ENCODE data around the gene KCNQ1.

Gene KCNQ1

DNA sequence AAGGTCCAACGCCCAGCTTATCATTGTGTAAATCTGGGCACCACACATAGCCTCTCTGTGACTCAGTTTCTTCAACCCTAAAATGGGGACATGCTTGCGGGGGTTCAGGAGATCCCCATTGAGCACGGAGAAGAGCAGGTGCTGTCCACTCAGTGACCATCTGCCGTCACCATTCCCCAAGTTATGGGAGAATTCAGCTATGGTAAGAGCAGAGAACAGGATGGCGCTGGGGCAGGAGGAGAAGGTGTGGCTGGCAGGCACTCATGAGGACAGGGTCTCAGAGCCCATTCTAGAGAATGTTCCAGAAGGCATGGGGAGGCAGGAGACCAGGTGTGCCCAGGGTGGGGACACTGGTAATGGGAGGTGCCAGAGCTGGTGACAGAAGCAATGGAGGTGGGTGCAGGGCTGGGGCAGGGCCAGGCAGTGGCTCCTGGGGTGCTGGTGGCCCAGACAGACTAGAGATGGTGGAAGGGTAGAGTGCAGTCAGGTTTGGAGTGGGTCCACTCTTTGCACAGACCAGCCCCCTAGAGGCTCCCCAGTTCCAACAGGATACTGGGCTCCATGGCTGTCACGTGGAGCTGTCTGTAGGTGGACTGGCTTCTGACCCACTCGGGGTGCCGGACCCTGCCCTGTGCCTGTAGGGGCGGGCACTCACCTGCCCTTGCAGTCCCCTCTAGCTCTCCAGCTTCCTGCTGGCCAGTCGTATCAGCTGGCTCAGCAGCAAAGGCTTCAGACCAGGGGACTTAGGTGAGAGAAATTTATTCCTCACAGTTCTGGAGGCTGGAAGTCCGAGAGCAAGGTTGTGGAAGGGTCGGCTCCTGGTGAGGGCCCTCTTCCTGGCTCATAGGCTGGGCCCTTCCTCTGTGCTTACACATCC is 356.1 kb downstream of the KCNQ1 start:
- no peak for DNase-seq

DNA sequence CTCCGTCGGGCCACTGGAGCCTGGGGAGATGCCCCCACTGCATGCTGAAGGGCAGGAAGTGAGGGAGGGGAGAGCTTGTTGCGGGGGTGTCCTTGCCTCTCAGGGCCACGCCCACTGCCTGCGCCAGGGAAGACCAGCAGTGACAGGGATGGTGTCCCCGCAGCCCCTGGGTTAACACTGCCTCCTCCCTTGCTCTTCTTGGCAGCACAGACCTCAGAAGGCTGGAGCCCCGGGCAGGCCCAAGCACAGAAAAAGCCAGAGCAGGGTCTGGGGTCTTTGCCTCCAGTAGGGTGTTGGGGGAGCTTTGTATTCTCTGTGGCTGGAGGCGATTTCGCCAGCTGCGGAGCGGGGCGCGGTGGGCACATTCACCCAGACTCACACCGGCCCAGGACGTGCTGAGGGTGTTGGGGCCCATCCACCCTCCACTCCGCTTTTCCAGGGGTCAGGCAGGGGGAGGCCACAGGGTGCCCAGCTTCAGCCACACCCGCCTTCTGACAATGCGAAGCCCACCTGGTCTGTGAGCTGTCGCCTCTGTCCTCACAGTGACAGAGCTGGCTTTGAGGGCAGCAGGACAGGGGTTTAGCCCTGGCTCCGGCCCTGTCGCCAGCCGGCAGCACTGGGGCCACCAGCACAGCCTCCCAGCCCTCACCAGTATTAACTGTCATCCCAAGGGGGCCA is 357.0 kb downstream of the KCNQ1 start:
- no peak for DNase-seq

DNA sequence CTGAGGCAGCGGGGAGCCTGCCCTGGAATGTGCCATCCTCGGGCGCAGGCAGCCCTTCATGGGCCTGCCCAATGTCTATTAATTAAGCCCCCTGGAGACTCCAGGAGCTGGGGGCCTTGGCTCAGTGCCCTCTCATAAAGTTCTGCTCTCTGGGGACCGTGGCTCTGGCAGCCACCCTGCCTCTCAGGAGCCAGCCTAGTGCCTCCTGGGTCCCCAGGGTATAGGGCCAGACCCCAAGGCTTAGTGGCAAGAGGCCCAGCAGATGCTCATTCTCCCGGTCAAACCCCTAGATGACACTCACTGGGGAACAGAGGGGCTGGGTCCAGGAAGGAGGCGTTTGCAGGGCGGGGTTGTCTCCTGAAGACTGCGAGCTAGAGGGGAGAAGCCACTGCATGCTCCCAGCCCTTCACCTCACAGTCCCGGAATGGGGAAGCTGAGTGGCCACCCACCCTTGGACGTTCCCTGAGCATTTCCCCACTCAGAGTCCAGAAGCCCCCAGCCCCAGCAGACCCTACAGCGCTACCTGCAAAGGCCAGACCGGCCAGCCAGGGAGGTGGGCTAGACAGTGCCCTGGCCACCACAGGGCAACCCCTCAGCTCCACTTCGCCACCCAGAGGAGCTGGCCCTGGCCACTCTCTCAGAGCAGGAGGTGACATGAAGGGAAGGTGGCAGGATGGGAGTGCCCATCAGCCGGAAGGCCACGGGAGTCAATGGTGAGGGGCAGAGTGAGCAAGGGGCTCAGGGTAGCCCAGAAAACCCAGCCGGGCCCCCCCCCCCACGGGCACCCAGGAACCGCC is 357.8 kb downstream of the KCNQ1 start:
- no peak for DNase-seq

DNA sequence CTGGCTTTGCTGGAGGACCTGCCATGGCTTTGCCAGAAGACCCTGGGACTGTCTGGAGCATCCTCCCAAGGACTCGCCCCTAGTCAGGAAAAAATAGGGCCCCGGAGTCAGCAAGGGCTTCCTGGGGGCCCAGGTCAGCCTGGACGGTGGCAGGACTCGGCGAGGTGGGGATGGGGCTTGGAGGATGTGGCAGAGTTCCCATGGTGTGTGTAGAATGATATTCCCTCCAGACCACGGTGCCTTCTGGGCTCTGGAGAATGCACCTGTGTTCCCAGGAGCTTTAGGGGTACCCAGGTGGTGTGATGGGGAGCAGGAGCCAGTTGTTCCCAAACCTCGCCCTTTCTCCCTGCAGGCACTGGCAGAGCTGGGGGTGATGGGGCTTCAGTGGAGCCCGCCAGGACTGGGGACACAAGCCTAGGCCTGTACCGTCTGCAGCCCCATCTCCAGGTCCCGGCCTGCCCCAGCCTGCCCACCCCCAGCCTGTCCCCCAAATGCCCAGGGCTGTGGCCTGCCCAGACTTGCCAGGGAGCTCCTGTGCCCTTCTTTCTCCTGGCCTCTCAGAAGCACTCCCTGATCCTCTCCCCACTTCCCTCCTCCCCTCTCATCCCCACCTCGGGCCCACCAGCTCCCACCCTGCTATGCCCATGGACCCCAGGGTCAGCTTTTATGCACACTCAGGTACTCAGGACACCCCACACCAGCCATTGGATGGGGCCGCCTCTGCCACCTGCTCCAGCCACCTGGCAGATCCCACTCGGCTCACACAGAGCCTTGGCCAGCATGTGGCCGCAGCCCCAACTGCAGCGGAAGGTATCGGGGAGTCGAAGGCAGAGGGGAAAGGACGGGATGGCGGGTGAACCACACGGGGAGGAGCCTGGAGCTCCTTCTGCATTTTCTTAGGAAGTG is 358.6 kb downstream of the KCNQ1 start:
- DNase-seq: no peak

DNA sequence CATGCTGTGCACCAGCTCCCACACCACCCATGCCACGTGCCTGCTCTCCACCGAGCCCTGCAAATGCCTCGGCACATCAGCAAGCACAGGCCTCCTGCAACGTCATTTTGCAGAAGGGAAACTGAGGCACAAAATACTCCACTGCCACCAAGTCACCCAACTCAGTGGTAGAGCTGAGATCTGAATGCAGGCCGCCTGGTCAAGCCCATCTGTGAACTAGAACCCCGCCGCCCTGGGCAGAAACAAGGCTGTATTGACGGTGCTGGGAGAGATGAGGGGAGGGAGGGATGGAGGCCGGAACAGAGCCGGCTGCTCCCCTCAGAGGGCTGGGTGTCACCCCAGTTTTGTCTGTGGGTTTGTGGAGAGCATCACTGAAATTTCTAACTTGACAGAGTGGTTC is 359.4 kb downstream of the KCNQ1 start:
- no peak for DNase-seq

DNA sequence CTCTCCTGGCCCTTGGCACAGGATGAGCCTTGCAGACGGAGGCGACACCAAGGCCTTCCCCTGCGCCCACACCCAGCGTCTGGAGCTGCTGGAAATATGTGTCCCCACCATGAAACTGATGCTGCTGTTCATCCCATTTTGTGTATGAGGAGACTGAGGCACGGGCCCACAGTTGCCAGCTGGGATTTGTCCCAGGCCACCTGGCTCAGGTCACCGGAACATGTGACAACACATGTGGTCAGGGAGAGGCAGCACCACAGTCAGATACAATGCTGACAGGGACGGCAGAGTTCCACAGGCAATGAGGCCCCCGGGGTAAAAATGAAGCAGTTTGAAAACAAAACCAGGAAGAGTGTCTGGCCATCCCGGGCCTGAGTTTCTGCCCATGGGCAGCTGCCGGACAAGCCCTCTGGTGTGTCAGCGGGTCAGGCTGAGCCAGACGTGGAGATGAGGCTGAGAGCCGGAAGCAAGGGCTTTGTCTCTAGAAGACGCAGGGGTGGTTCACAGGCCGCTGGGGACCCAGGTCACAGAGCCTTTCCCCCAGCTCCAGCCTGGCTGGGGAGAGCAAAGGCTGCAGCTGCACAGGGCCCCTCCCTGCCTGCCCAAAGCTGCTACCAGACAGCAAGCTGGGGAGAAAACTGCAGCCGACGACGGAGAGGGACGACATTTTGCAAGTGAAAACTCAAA is 360.0 kb downstream of the KCNQ1 start:
- no peak for DNase-seq

DNA sequence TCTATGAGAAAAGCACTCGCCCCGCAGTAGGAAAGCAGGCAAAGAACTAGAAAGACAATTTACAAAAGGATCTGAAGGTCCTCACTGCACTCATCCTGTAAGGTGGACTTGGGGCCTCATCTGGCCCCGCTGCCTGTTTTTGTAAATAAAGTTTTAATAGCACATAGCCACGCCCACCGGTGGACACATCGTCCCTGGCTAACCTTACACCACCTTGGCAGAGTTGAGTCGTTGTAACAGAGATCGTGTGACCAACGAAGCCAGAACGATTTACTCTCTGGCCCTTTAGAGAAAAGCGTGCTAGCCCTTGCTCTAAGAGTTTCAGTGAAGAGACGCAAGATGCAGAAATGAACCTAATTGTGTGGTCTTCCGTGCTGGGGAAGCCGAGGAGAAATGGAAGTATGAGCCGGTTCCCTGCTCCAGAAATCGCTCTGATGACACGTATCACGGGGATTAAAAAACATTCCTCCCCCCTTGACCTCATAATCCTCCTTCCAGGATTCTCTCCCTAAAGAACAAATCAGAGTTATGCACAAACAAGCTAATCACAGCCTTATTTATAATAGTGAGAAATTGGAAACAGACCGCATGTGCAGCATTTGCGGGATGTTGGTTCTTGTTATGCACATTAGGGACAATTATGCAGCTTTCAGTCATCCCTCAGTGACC is 360.7 kb downstream of the KCNQ1 start:
- no peak for DNase-seq

DNA sequence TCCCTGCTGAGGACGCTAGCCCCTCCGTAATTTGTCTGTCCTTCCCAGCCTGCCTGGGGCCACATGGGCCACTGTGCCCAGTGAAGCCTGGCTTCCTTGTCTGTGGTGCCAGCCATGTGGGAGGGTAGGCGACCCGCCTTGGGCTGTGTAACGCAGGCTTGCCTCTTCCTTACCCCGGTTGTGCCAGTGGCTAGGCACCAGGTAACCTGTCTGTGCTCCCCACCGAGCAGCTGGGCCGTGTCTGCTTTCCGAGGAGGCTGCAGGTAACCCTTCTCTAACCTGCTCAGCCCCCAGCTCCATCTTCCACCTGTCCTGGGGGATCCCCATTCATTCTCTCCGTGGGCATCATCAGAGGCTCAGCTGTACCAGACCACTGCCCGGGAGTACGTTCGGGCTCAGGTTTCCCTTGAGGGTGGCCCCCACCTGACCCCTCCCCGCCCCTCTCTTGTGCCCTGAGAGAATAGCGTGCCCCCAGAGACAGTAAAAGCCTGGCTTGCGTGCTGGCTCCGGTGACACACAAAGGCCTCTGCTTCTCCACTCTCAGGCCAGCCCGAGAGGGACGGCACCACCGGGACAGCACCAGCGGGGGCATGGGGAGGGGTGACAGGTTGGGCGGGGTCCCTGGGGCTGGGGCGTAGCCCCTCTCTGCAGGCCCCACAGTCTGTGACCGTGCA is 361.7 kb downstream of the KCNQ1 start:
- no peak for DNase-seq

DNA sequence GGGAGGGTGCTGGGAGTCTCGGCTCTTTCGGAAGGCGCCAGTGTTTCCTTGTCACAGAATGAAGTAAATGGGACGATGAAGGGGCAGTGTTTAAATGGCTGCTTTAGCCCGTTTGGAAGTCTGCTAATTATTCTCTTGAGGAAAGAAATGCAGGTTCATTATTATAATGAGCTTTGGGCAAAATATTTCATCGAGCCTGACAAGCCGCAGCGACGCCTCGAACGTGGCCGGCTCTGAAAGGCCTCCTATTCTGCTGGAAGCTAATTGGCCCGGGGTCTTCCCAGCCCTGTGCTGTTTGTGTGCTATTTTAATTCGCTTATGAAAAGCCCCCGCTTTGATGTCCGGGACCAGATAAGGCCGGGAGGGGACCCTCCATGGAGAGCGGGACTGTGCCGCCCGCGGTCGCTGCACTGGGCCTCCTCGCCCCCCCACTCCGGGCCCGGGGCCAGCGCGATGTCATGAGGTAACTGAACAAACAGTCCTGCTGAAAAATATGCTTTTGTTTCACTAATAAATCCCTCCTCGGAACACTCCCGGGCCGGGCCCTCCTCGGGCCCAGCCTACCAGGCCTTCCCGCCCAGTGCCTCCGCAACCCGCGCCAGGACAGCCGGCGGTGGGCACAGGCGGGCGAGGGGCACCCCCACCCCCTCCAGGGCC is 362.3 kb downstream of the KCNQ1 start:
- DNase-seq: peak in 6 of 14 donors; percentile 11 to 58 (median 34)

DNA sequence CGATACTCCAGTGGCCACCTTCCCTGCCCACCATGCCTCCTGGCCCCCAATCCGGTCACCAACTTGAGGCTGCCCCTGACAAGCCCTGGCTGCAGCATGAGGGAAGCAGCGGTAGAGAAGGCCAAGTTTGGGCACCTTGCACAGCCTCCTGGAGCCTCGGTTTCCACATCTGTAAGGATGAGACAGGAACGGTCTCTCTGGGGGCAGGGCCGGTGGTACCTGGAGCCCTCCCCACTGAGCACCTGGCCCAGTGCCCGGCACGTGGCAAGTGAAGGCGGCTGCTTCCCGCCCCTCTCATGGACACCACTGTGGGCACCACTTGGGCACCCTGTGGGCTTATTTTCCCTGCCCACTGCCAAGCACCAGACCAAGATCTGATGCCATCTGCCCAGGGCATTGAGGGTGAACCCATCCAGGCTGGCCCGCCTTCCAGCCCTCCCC is 363.0 kb downstream of the KCNQ1 start:
- DNase-seq: no peak

DNA sequence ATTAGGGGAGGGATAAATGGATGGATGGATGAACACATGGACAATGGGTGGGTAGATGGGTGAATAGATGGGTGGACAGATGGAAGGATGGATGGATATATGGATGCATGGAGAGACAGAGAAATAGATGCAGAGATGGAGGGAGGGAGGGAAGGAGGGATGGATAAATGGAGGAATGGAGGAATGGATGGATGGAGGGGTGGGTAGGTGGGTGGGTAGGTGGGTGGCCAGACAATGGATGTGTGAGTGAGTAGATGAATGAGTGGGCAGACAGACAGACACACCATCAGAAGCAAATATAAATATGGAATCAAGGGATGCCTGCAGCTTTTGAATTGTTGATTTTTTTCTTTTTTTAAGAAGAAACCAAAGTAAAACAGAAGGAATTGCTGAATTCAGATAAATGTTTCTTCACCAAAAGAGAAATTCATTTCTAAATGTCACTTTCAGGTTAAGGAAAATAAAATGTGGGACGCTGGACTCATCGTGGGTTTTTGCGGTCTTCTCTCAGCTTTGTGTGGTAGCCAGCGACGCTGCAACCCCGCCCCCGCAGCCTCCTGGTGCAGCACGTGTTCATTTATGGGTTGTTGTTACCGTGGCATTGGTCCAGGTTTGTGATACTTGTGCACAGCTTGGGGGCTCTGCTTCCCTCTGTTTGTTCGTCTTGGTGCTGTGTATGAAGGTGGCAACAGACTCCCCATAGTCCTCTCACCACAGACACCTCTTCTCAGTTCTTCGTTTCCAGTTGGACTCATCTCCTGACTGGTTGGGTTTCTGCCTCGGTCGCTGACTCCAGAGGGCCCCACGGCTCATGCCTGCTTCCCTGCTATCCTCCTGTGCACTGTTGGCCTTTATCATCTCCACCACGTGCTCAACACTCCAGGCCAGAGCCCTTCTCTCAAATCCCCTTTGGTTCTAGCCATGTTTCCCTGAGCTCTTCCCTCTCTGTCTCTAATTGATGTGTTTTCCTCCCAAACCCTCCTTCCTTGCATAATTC is 364.3 kb downstream of the KCNQ1 start:
- no peak for DNase-seq

DNA sequence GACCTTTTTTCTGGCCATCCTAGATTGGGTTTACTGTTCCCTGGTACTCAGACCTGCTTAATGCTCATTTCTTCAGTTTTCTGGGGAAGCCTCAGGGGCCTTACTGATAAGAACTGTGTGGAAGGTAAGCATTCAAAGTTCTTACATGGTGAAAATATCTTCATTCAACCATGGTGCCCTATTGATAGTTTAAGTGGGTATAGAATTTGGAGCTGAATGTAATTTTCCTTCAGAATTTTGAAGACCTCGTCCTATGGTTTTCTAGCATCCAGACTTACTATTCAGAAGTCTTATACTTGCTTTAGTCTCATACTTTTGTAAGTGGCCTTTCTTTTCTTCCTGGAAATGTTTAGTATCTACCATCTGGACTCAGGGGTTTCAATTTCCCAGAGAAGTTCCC is 365.0 kb downstream of the KCNQ1 start:
- DNase-seq: no peak

DNA sequence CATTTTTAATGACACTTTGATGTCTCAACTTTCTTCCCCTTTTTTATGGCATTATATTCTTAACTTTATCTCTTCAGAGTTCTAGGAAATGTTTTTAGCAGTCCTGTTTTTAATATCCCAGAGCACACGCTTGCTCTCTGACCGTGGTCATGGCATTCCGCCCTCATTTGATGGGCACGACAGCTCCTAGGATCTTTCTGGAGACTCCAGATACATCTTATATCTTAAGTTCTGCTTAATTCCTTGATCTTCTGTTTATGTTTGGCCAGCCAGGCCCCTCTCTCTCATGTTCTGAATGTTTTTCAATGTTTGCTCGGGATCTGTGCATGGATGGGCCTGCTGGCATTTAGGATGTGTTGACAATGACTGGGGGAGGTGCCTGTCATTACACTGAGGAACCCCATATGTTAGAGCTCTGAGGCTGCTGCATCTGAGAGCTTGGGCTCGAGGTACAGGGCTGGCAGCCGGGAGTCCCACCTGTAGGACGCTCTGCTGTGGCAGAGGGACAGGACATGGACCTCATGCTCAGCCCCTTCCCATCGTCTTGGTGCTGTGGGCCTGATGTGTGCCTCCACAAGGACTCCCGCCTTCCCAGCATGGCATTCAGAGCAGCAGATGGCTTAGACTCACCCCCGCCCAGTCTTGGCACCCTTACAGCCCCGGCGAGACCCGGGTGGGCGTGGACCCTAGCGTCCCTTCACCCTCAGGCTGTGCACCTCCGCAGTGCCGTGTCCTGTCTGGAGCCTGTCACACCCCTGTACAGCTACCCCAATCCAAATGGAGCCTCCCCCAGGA is 365.8 kb downstream of the KCNQ1 start:
- no peak for DNase-seq

DNA sequence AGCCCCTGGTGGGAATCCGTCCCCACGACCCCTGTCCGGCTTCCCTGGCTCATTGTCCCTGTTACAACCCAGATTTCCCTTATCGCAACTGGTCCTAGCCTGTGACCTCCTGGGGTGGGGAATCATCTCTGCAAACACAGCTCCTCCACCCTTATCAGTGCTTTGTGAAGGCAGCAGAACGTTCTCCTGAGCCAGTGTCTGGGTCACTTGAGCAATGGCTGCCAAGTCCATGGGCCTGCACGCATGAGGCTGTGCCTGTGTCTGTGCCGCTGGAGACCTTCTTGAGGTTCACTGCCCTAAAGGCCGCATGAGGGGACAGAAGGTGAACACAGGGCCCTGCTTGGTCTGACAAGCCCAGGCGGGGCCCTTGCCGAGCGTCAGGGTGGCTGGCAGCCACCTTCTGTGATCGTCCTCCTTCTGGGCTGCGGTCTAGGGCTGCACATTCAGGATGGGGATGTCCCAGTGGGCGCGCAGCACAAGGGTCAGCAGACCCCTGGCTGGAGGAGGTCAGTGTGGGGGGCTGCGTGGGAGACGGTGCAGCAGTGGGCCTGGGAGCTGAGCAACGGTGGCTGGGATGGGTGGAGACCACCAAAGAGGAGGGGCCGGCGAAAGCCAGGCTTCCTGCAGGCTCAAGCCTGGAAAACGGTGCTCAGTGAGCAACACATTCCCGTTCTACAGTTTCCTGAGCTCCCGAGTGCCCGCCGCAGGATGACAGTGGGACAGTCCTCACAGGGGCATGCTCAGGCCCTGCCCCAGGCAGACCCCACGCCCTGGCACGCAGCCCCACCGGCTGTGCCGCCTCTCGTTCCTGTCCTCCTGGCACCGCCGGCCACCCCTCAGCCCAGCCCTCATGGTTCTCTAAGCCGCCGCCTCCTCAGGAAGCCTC is 366.6 kb downstream of the KCNQ1 start:
- no peak for DNase-seq

DNA sequence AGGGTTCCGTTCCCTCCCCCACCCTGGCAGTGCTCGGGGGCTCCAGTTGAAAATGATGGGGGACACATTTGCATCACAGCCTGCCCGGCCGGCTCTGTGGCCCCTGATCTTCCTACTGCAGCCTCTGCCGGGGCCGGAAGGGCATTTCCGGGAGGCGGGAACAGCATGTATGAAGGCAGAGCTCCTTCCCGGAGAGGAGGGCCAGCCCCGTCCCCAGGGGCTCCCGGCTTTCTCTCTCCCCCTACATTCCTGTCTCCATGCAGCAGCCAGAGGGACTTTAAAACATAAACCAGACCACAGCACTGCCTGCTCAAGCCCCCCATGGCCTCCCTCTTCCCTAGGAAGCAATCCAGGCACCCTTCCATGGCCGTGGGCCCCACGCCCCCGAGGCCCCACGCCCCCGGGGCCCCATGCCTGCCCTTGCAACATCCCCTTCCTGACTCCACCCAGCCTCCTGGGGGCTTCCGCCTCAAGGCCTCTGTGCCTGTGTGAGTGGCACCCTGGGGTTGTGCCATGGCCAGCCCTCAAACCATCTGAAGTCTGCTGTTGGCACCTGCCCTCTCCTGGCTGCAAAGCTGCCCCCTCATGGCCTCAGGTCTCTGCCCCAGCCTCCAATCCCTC is 367.7 kb downstream of the KCNQ1 start:
- no peak for DNase-seq

All from C1 segment of cervical spinal cord (tissue), 14 donors.